GM10847 (cell line): ENCODE results near the gene NMS.

ENCODE experiments used
- POLR2A ChIP-seq: IDR thresholded peaks from 2 replicates; pipeline ENCODE4 v1.6.1; 2011; ENCODE audit not compliant: insufficient read length; ENCODE audit errors: extremely low read depth

NMS gene

DNA sequence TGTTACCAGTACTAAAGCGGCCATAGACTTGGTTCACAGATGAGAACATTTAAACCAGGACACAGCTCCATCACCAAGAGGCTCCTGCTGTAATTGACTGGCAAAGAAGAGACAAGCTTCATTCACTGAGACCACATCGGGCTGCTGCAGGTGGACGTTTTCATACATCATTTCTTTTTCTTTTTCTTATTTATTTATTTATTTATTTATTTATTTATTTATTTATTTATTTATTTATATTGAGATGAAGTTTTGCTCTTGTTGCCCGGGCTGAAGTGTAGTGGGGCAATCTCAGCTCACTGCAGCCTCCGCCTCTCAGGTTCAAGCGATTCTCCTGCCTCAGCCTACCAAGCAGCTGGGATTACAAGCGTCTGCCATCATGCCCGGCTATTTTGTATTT, 58.9 kb downstream of the NMS start:
- TF ChIP-seq POLR2A, result no peak

DNA sequence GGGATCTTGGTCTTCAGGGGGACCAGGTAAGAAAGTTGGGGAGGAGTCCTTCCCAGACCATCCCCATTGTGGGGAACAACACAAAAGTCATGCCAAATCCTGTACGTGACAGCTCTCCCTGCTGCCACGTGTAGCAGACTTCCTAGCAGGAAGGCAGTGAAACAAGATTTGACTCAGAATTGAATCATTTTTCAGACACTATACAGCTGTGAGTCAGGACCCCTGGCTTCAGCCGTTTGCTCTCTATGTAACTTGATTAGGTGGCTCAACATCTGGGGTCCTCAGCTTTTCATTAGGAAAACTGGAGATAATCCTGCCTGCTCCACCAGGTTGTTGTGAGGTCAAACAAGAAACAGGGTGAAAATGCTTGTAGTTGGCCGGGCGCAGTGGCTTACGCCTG, 59.6 kb downstream of the NMS start:
- no peak for TF ChIP-seq POLR2A
